Measurements from ENCODE around the gene HOXA10.

The HOXA10 gene

GRCh38 chr7:27143023-27143949 lies 30.8 kb downstream of the HOXA10 start, which contains the start of gene HOXA5:
HOXA5 (minus strand) TSS chr7:27143681; CDS start chr7:27143607, 74 bp downstream.
- H3K79me2 ChIP-seq, result no peaks in the 10 kb centered on the region
- no peaks in the 10 kb centered on the region for H3K9me3 ChIP-seq (ENCODE audit: control insufficient read depth, low read length)
- no peaks in the 10 kb centered on the region for H3K36me3 ChIP-seq (ENCODE audit: control insufficient read depth, insufficient read depth, low read length)
- TF ChIP-seq CTCF (IDR thresholded peaks at IDR 0.05), result peak; percentile 21
- no peaks in the 10 kb centered on the region for H3K27me3 ChIP-seq (ENCODE audit: control insufficient read depth, insufficient read depth, low read length)
- H3K27ac ChIP-seq, result no peak within 1 kb of the TSS
- H3K4me2 ChIP-seq (ENCODE audit: low read length), result peak within 1 kb of the TSS; percentile 91
- H2AFZ ChIP-seq, result peak within 1 kb of the TSS; percentile 5
- H3K9ac ChIP-seq, result no peak within 1 kb of the TSS
- peak within 1 kb of the TSS; percentile 80 for H3K4me3 ChIP-seq (ENCODE audit: low read depth, low read length)
- no peaks in the 10 kb centered on the region for H3K4me1 ChIP-seq

- Histone ChIP-seq H3K27ac (no peak overlapping the region), H3K79me2 (no peaks in the 10 kb centered on the region), H2AFZ (no peak overlapping the region), H3K4me2 (ENCODE audit: low read length) (peak overlapping the region; percentile 91), H3K9me3 (ENCODE audit: control insufficient read depth, low read length) (no peaks in the 10 kb centered on the region), H3K9ac (no peak overlapping the region), H3K4me3 (ENCODE audit: low read depth, low read length) (peak overlapping the region; percentile 80), H3K4me1 (no peaks in the 10 kb centered on the region), H3K36me3 (ENCODE audit: control insufficient read depth, insufficient read depth, low read length) (no peaks in the 10 kb centered on the region), H3K27me3 (ENCODE audit: control insufficient read depth, insufficient read depth, low read length) (no peaks in the 10 kb centered on the region)
- no peak for TF ChIP-seq CTCF (IDR thresholded peaks at IDR 0.05)
These were observed 31.5 kb downstream of the HOXA10 start for GRCh38 chr7:27142580-27143022.

GRCh38 chr7:27141923-27142579 lies 32.1 kb downstream of the HOXA10 start:
- Histone ChIP-seq H3K4me3 (ENCODE audit: low read depth, low read length) (peak overlapping the region; percentile 80), H2AFZ (no peak overlapping the region), H3K9ac (no peak overlapping the region), H3K27ac (no peak overlapping the region), H3K9me3 (ENCODE audit: control insufficient read depth, low read length) (no peaks in the 10 kb centered on the region), H3K79me2 (no peaks in the 10 kb centered on the region), H3K4me1 (no peaks in the 10 kb centered on the region), H3K36me3 (ENCODE audit: control insufficient read depth, insufficient read depth, low read length) (no peaks in the 10 kb centered on the region), H3K27me3 (ENCODE audit: control insufficient read depth, insufficient read depth, low read length) (no peaks in the 10 kb centered on the region), H3K4me2 (ENCODE audit: low read length) (peak overlapping the region; percentile 91)
- TF ChIP-seq CTCF (IDR thresholded peaks at IDR 0.05), result no peak

- H3K4me2 ChIP-seq (ENCODE audit: low read length), result peak overlapping the region; percentile 91
- H3K36me3 ChIP-seq (ENCODE audit: control insufficient read depth, insufficient read depth, low read length), result no peaks in the 10 kb centered on the region
- no peaks in the 10 kb centered on the region for H3K79me2 ChIP-seq
- no peaks in the 10 kb centered on the region for H3K9me3 ChIP-seq (ENCODE audit: control insufficient read depth, low read length)
- no peak overlapping the region for H3K27ac ChIP-seq
- peak overlapping the region; percentile 80 for H3K4me3 ChIP-seq (ENCODE audit: low read depth, low read length)
- H3K4me1 ChIP-seq, result no peaks in the 10 kb centered on the region
- TF ChIP-seq CTCF (IDR thresholded peaks at IDR 0.05), result no peak
- no peak overlapping the region for H2AFZ ChIP-seq
- H3K9ac ChIP-seq, result no peak overlapping the region
- no peaks in the 10 kb centered on the region for H3K27me3 ChIP-seq (ENCODE audit: control insufficient read depth, insufficient read depth, low read length)
These were observed 32.8 kb downstream of the HOXA10 start for GRCh38 chr7:27141137-27141922.

All from parathyroid adenoma (tissue), 2 donors.